HG03060 (cell line): ENCODE results near the gene EML4.
"Not testable (repeated sequence)": the region's sequence is repeated elsewhere in the genome, so short reads cannot be mapped to it uniquely, and the experiment has no call there.

Source experiments
- ATAC-seq: cut with Tn5 transposase; IDR thresholded peaks from one replicate; pipeline ENCODE4 v1.9.1; 2021; ENCODE audit warnings: low read depth, moderate number of reproducible peaks; ENCODE audit not compliant: unreplicated experiment

Gene EML4

DNA sequence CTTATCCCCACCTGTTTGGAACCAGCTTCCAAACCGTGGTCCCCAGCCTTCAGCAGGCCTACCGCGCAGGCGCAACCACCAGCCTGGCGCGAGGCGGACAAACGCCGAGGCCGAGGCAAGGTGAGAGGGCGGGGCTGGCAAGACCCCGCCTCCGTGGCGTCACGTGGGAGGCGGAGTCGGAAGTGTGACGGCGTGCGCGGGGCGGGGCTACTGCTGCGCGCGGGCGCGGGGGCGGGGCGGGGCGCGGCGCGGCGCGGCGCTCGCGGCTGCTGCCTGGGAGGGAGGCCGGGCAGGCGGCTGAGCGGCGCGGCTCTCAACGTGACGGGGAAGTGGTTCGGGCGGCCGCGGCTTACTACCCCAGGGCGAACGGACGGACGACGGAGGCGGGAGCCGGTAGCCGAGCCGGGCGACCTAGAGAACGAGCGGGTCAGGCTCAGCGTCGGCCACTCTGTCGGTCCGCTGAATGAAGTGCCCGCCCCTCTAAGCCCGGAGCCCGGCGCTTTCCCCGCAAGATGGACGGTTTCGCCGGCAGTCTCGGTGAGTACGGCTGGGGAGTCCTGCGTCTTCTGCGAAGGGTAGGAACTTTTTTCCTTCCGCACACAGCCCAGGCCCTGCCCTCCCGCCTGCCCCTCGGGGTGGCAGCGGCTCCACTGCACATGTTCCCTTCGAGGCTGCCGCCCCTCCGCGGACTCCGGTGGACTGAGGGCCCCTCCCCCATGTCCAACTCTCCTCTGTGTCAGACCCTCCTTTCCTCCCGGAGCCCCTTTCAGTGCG is at the start of gene EML4:
Gene EML4, plus strand, starts transcription at position 254 of the 774 bp plus-strand sequence. Its CDS starts 259 bp downstream, at position 513.
- peak; percentile 41 for ATAC-seq

- no peak for ATAC-seq
Observed at GRCh38 chr2:42123426-42123825, 45.7 kb upstream of the EML4 start.

DNA sequence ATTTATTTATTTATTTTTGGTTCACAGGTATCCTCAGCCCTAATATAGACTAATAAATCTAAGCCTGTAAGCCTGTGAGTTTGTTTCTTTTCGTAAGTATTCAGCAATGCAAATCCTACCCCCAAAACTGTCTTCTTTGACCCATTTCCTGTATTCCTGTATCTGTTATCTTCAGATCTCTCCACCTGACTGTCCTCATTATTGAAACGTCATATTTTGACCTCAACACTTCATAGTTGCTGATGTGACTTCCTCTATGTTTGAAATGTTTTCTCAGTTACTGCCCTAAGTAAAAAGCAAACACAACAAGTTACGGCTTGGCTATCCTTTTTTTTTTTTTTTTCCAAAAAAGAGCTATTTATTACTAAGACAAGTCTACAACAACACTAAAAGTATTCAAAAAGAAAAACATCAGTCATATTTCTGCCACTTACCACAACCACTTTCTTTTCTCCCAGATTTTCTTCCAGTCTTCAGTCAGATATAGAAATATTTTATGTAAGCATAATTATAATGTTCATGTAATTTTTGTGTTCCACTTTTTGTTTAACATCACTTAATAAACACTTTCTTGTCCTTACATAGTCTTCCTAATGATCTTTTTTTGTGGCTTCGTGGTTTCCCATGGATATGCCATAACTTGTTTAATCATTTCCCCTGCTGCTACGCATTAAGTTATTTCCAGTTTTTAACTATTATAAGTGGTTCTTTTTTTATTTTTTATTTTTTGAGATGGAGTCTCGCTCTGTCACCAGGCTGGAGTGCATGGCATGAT is 45.0 kb upstream of the EML4 start:
- peak; percentile 40 for ATAC-seq

DNA sequence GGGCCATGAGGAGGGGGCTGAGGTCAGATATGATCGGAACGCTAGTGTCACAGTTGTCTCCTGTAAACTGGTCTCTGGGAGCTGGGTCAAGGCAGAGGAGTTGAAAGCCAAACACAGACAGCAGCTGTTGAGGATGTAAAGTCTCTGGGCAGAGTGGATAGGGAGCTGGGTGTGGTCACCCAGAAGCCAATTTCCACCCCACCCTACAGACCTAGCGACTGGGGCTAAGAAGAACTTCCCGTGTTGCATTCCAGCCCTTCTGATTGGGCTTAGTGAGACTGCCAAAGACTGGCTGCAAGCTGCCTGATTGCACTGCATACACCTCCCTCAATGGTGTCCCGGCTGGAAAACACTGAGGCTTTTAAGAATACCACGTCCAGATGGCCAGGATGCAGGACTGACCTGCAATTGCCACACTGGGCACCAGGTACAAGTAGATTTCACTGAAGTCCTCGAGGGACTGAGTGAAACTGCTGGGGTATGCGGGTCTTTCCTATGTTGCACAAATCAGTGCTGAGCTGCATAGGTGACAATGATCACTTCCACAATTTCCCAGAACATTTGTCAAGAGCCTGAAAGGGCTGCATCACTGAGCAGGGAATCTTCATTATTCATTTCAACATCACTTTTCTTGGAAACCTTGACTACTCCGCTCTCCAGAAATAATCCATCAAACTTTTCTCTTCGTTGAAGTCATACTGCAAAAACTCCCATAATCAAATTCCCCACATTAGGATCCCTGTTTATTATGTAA is 43.1 kb upstream of the EML4 start:
- no peak for ATAC-seq

DNA sequence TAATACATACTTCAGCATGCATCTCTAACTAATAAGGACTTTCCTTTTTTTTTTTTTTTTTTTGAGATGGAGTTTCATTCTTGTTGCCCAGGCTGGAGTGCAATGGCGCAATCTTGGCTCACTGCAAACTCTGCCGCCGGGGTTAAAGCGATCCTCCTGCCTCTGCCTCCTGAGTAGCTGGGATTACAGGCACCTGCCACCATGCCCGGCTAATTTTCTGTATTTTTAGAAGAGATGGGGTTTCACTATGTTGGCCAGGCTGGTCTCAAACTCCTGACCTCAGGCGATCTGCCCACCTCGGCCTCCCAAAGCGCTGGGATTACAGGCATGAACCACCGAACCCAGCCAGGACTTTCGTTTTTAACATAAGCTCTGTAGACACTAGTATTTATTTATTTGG is 42.3 kb upstream of the EML4 start:
- not testable (repeated sequence) for ATAC-seq

GRCh38 chr2:42127425-42128424 is 41.4 kb upstream of the EML4 start:
- peak; percentile 37 for ATAC-seq

DNA sequence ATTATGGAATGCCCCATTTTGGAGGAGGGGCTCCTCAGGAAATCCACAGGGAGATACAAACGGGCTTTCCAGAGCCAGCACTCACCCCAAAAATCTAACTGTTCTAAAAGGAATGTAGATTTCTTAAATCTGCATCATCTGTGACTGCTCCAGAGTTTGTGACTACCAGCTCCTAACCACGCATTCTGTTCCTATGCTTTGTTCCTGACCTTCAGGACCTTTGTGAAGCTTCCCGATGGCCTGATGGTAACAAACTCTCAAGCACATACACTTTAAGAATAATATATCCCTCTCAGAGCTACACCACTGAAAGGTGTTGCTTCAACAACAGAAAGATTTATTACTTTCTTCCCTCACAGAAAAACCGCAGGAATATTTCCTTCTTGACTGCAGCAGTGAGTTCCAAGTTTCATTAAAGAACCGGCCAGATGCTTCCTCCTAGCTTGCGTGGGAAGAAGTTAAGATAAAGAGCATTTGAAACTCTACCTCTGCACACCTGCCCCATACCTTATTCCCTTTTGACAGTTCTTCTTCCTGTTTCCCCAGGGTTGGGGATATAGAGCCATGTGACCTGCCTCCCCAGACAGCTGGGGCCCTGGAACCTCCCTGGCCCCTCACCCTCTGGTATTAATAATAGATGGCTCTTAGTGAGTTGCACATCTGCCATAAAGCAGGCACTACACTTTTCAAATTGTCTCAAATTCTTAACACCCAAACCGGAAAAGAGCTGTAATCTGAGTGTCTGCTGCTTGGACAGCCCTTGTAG is 40.2 kb upstream of the EML4 start:
- no peak for ATAC-seq

DNA sequence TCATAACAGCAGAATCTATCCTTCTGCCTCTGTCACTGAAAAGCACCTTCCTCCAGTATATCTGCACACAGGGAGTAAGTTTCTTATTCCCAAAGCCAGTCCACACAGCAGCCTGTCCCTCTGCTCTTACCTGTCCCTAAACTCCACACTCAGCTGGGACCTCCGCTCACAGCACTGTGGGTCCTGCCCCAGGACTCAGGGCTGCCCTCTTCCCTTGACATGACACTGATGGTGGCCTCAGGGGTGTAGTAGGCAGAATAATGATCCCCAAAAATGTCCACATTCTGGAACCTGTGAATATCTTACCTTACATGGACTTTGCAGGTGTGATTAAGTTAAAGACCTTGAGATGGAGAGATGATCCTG is 39.7 kb upstream of the EML4 start:
- ATAC-seq: no peak

GRCh38 chr2:42129947-42130346 is 39.2 kb upstream of the EML4 start:
- no peak for ATAC-seq

DNA sequence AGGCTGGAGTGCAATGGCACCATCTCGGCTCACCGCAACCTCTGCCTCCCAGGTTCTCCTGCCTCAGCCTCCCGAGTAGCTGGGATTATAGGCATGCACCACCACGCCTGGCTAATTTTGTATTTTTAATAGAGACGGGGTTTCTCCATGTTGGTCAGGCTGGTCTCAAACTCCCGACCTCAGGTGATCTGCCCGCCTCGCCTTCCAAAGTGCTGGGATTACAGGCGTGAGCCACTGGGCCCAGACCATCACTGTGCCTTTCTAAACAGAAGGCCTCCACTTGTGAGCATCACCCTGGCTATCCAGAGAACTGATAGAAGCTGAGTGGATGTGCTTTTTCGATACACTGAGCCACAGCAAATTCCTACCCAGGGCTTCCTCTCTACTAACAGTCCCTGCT is 38.3 kb upstream of the EML4 start:
- ATAC-seq: not testable (repeated sequence)

DNA sequence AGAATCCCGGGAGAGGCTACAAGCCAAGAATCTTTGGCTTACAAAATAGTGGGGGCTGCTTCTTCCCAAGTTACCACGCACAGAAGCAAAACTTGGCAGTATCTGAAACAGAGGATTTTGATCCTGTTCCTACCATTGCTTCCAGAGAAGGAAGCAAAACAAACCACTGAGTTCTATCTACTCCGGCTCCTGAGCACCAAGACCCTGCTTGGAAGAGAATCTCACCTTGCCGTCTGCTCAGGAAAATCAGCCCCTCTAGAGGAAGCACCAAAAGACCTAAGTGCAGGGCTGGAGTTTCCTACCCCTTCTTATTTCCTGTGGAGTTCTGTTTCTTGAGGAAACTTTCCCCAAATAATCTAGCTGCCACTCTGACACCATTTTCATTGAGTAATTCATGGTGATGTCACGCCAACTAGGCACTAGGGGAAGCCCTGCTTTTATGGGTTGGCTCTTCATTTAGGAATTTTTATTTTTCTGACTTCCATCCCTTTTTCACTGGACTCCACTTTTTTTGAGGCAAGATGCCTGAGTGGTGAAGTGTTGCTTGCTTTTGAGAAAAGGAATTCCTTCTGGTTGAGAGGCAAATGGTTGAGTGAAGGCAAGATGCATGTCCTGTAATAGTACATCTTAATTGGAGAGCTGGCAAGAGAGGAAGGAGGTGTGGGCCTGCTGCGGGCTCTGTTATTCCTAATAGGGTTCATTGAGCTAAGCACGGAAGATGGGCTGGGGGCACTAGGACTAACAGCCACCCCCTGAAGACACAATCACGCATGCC is 36.8 kb upstream of the EML4 start:
- no peak for ATAC-seq

DNA sequence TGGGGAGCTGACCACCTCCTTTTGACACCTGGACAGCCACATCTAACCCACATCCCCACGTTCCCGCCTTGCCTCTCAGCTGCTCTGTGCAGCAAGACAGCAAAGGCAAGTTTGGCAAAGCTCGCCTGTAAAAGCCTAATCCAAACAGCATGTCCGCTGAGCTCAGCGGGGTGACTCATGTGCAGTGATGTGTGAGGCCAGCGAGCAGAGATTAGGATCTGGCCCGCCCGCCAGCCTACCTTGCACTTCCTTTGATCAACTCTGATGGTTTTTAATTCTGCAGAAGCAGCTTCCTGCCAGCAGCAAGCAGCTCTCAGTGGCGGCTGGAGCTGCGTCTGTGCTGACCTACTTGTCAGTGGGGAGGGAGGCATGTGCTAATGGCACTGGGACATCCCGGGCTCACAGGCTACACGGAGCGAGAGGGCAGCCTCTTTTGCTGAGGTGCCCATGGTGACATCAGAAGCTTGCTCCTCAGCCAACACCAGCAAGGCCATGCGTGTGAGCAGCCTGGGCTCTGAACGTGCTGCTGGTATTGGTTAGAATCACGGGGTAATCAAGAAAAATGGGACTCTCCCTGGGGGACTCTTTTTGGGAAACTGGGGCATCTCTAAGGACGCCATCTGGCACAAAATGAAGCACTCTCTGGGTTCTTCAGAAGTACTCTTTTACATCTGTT is 36.0 kb upstream of the EML4 start:
- peak; percentile 80 for ATAC-seq

GRCh38 chr2:42133771-42134195 is 35.4 kb upstream of the EML4 start:
- ATAC-seq: no peak

GRCh38 chr2:42134401-42134932 is 34.7 kb upstream of the EML4 start:
- not testable (repeated sequence) for ATAC-seq

DNA sequence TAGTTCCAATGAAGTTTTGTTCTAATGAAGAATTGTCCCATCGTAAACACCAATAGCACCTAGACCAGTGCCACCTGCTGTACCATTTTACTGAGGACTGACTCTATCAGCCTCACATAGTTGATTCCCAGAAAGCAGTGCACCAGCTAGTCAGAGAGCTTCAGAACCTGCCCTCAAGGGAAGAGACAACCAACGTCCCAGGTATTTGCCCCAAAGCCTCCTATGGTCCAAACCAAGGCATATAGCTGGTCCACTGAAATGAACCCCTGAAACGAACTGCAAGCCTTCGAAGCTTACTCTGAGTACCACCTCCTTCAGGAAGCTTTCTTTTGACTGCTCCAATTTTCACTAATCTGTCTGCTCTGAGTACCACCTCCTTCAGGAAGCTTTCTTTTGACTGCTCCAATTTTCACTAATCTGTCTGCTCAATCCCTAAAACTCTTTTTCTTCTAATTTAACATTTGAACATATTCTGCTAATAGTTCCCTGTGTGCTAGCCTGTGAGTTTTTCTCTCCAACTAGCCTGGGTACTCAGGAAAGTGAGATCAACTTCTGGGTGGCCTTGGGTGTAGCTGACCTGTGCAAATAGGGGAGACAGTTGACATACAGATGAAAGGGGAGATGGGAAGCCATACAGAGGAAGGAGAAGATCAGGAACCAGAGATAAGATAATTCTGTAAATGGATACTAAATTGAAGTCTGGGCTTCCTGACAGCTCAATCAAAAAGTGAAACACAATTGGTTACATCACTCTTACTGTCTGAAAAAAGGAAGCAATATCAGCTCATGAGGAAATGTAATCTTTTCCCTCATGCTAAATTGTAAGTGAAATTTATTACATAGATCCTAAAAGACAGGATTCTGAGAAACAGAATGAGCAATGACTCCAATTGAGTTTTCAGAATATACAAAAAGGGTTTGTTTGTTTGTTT is 33.5 kb upstream of the EML4 start:
- ATAC-seq: no peak

DNA sequence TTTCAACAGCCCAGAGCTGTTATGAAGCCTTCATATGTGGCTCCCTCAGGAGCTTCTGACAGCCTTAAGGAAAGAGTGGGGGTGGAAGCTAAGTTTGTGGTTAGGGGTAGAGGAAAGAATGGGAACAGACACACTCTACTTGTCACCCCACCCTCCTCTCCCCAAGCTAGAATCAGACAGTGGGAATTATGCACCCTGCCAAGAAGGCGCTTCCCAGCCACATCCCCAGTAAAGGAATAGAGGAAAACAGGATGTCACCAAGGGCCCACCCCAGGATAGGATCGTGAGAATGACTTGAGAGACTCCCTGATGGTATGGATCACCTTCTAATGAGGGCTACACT is 32.4 kb upstream of the EML4 start:
- ATAC-seq: no peak
